MM.1S (cell line): ENCODE data around the gene UBC.
"Not testable (repeated sequence)": the region's sequence is repeated elsewhere in the genome, so short reads cannot be mapped to it uniquely, and the experiment has no call there.

ENCODE experiments used
- DNase-seq: peaks from one replicate; pipeline ENCODE4 v3.0.0-alpha.2; 2015
- H2AFZ ChIP-seq: fragments of 300-600 bp; sonication (generic); 2 replicates; pipeline ENCODE4 v1.6.0; 2016; ENCODE audit warnings: antibody characterized with exemption, low read length
- H3F3A ChIP-seq: fragments of 300-600 bp; sonication (generic); 2 replicates; pipeline ENCODE4 v1.6.1; 2016; ENCODE audit warnings: mild to moderate bottlenecking, antibody characterized with exemption, low read length, moderate library complexity, mixed read lengths; ENCODE audit not compliant: insufficient read depth
- H3K27ac ChIP-seq: fragments of 300-600 bp; sonication (generic); 2 replicates; pipeline ENCODE4 v1.5.1; 2016; ENCODE audit warnings: mild to moderate bottlenecking, low read length
- H3K27me3 ChIP-seq: fragments of 300-600 bp; sonication (generic); replicated peaks from 2 replicates; pipeline ENCODE4 v1.6.0; 2016; ENCODE audit warnings: low read length; ENCODE audit not compliant: insufficient read depth
- H3K36me3 ChIP-seq: fragments of 300-600 bp; sonication (generic); replicated peaks from 2 replicates; pipeline ENCODE4 v1.6.1; 2016; ENCODE audit warnings: mild to moderate bottlenecking, low read length, mixed read lengths; ENCODE audit not compliant: insufficient read depth
- H3K4me1 ChIP-seq: fragments of 300-600 bp; sonication (generic); 2 replicates; pipeline ENCODE4 v1.6.1; 2016; ENCODE audit warnings: low read length, mixed read lengths
- H3K4me2 ChIP-seq: fragments of 300-600 bp; sonication (generic); 2 replicates; pipeline ENCODE4 v1.6.0; 2016; ENCODE audit warnings: low read depth, low read length
- H3K4me3 ChIP-seq: fragments of 300-600 bp; sonication (generic); 2 replicates; pipeline ENCODE4 v1.5.1; 2016; ENCODE audit warnings: low read length, mixed read lengths
- H3K79me2 ChIP-seq: fragments of 300-600 bp; sonication (generic); 2 replicates; pipeline ENCODE4 v1.6.1; 2016; ENCODE audit warnings: mixed run types, low read length, mixed read lengths
- H3K9ac ChIP-seq: fragments of 300-600 bp; sonication (generic); 2 replicates; pipeline ENCODE4 v1.6.1; 2016; ENCODE audit warnings: low read length, mixed read lengths
- H3K9me2 ChIP-seq: fragments of 300-600 bp; sonication (generic); replicated peaks from 2 replicates; pipeline ENCODE4 v1.6.1; 2016; ENCODE audit warnings: mild to moderate bottlenecking, low read length, mixed read lengths; ENCODE audit not compliant: insufficient read depth
- H3K9me3 ChIP-seq: fragments of 300-600 bp; sonication (generic); replicated peaks from 2 replicates; pipeline ENCODE4 v1.6.1; 2016; ENCODE audit warnings: mild to moderate bottlenecking, low read length, mixed read lengths; ENCODE audit not compliant: insufficient read depth
- H4K20me1 ChIP-seq: fragments of 300-600 bp; sonication (generic); 2 replicates; pipeline ENCODE4 v1.6.1; 2016; ENCODE audit warnings: mild to moderate bottlenecking, low read length, moderate library complexity, mixed read lengths; ENCODE audit not compliant: insufficient read depth
- EZH2 ChIP-seq: fragments of 300-600 bp; sonication (generic); optimal IDR thresholded peaks from 2 replicates; pipeline ENCODE3; 2017; ENCODE audit warnings: low read depth, mild to moderate bottlenecking, antibody characterized with exemption, low read length, mixed read lengths
- EZH2phosphoT487 ChIP-seq: fragments of 300-600 bp; sonication (generic); IDR thresholded peaks from 2 replicates; pipeline ENCODE4 v1.6.1; 2018; ENCODE audit warnings: antibody characterized with exemption, low read length
- TF ChIP-seq, protein P1 (sequence below): fragments of 300-600 bp; sonication (generic); IDR thresholded peaks from 2 replicates; pipeline ENCODE4 v1.5.1; 2016; ENCODE audit warnings: antibody characterized with exemption, low read length, mixed read lengths

UBC gene

DNA sequence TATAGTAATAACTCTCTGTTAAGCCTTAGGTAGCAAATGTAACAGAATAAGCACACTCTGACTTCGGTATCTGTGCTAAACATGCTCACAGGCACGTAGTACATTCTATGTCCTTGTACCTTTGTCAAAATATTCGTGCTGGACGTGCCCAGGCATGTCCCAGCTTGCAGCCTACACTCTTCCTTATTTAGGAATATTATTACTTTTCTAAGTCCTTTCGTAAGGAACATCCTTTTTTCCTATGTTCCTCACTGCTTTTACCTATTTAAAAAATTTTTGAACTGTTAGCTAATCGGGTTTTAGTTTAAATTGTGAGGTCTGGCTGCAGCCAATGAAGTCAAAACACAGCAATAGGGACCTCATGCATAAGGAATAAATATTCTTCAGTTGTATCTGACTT, 24.1 kb upstream of the UBC start:
- Histone ChIP-seq H3K9me3 (no peaks in the 10 kb centered on the region), H3F3A (peaks cover 29% of the 10 kb centered on the region), H3K9ac (peak overlapping the region; percentile 51; the same call in 1 of the 2 replicates), H3K9me2 (no peaks in the 10 kb centered on the region), H3K27me3 (no peaks in the 10 kb centered on the region), H3K27ac (peak overlapping the region; percentile 90; the same call in 1 of the 2 replicates), H3K4me2 (peak overlapping the region; percentile 87), H2AFZ (no peak overlapping the region), H4K20me1 (no peaks in the 10 kb centered on the region), H3K36me3 (no peaks in the 10 kb centered on the region), H3K79me2 (no peaks in the 10 kb centered on the region), H3K4me1 (0 out of 2 replicates have a peak, but pooled peaks cover 5% of the 10 kb centered on the region), H3K4me3 (peak overlapping the region; percentile 71)
- peak; percentile 19 for DNase-seq
- TF ChIP-seq, protein P1, sequence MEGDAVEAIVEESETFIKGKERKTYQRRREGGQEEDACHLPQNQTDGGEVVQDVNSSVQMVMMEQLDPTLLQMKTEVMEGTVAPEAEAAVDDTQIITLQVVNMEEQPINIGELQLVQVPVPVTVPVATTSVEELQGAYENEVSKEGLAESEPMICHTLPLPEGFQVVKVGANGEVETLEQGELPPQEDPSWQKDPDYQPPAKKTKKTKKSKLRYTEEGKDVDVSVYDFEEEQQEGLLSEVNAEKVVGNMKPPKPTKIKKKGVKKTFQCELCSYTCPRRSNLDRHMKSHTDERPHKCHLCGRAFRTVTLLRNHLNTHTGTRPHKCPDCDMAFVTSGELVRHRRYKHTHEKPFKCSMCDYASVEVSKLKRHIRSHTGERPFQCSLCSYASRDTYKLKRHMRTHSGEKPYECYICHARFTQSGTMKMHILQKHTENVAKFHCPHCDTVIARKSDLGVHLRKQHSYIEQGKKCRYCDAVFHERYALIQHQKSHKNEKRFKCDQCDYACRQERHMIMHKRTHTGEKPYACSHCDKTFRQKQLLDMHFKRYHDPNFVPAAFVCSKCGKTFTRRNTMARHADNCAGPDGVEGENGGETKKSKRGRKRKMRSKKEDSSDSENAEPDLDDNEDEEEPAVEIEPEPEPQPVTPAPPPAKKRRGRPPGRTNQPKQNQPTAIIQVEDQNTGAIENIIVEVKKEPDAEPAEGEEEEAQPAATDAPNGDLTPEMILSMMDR, result no peak
- no peak for TF ChIP-seq EZH2phosphoT487
- no peak for TF ChIP-seq EZH2

DNA sequence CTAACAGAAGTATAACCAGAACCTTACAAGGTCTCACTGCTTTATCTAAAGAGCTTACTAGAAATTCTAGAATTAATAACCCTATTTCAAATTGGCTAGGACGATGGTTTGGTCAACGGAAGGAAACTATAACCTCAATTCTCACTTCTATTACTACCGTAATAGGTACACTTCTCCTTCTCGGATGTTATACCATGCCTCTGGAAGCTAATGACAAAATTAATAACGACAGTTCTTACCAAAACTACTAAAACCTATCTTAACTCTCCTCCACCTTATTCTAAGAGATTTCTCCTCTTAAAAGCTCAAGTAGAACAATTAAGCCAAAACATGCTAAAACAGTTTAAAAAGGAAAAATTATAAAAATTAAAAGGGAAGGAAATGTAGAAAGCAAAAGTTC, 23.7 kb upstream of the UBC start:
- Histone ChIP-seq H3K79me2 (no peaks in the 10 kb centered on the region), H3K27me3 (no peaks in the 10 kb centered on the region), H3K36me3 (no peaks in the 10 kb centered on the region), H3F3A (peaks cover 29% of the 10 kb centered on the region), H3K4me1 (0 out of 2 replicates have a peak, but pooled peaks cover 5% of the 10 kb centered on the region), H3K27ac (peak overlapping the region; percentile 90; the same call in 1 of the 2 replicates), H3K9me2 (no peaks in the 10 kb centered on the region), H3K4me3 (peak overlapping the region; percentile 71), H3K9me3 (no peaks in the 10 kb centered on the region), H3K4me2 (peak overlapping the region; percentile 87), H3K9ac (peak overlapping the region; percentile 51; the same call in 1 of the 2 replicates), H2AFZ (no peak overlapping the region), H4K20me1 (no peaks in the 10 kb centered on the region)
- TF ChIP-seq EZH2phosphoT487 (no peak), EZH2 (no peak)
- TF ChIP-seq, protein P1, result no peak
- peak; percentile 18 for DNase-seq

DNA sequence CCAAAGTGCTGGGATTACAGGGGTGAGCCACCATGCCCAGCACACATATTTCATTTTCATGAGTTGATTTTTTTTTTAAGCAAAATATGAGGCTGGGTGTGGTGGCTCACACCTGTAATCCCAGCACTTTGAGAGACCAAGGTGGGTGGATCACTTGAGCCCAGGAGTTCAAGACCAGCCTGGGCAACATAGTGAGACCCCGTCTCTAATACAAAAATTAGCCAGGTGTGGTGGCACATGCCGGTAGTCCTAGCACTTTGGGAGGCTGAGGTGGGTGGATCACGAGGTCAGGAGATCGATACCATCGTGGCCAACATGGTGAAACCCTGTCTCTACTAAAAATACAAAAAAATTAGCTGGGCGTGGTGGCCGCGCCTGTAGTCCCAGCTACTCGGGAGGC, 17.1 kb upstream of the UBC start:
- H3K4me2 ChIP-seq, H4K20me1 ChIP-seq, DNase-seq: not testable (repeated sequence)

DNA sequence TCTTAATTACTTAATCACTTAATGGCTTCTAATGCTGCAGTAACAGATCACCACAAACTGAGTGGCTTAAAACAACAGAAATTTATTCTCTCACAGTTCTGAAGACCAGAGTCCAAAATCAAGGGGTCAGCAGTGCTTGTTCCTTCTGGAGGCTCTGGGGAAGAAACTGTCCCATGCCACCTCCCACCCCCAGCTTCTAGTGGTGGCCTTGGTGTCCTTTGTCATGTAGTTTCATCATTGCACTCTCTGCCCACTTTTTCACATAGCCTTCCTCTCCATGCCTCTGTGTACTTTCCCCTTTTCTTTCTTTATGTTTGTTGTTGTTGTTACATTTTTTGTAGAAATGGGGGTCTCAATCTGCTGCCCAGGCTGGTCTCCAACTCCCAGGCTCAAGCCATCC, 16.1 kb upstream of the UBC start:
- TF ChIP-seq EZH2 (no peak), EZH2phosphoT487 (no peak)
- TF ChIP-seq, protein P1, result no peak
- no peaks in the 10 kb centered on the region for H3K9me3 ChIP-seq
- H3K9ac ChIP-seq, result no peak overlapping the region
- H3K27me3 ChIP-seq, result no peaks in the 10 kb centered on the region
- no peak overlapping the region for H3K4me2 ChIP-seq
- no peak for DNase-seq
- H2AFZ ChIP-seq, result no peak overlapping the region
- H3K79me2 ChIP-seq, result no peaks in the 10 kb centered on the region
- H4K20me1 ChIP-seq, result no peaks in the 10 kb centered on the region
- no peaks in the 10 kb centered on the region for H3K36me3 ChIP-seq
- H3K4me1 ChIP-seq, result peaks cover 3% of the 10 kb centered on the region; the same call in 1 of the 2 replicates
- H3F3A ChIP-seq, result no peaks in the 10 kb centered on the region
- no peak overlapping the region for H3K4me3 ChIP-seq
- H3K9me2 ChIP-seq, result no peaks in the 10 kb centered on the region
- H3K27ac ChIP-seq, result no peak overlapping the region

More for the DNA sequence above, 17.1 kb upstream of the UBC start:
- not testable (repeated sequence) for H3K79me2 ChIP-seq, H3K9me3 ChIP-seq, H3K9me2 ChIP-seq, H3K27me3 ChIP-seq, H3K4me1 ChIP-seq, H3K27ac ChIP-seq, H3K36me3 ChIP-seq, H3K4me3 ChIP-seq, H3F3A ChIP-seq, H2AFZ ChIP-seq, H3K9ac ChIP-seq
